NB4 (cell line): Measurements from ENCODE around the gene STKLD1.
A peak's percentile ranks its signal among the peaks of the same experiment; 100 is the strongest.

Source experiments
- DNase-seq: peaks from one replicate; pipeline ENCODE4 v3.0.0; 2010; ENCODE audit warnings: low read depth
- H3K4me3 ChIP-seq: one replicate; pipeline ENCODE4 v1.5.1; 2011; ENCODE audit warnings: mild to moderate bottlenecking, low read depth, low read length, moderate library complexity
- CTCF ChIP-seq: IDR thresholded peaks from one replicate; pipeline ENCODE4 v1.5.1; 2012; ENCODE audit warnings: low read depth, low read length
- MAX ChIP-seq: IDR thresholded peaks from 2 replicates; pipeline ENCODE4 v1.6.1; 2011; ENCODE audit warnings: low read depth, low read length
- MYC ChIP-seq: IDR thresholded peaks from 2 replicates; pipeline ENCODE4 v1.6.1; 2011; ENCODE audit warnings: low read depth, low read length
- POLR2A ChIP-seq: IDR thresholded peaks from 2 replicates; pipeline ENCODE4 v1.6.1; 2011; ENCODE audit warnings: mild to moderate bottlenecking; ENCODE audit not compliant: insufficient read length; ENCODE audit errors: extremely low read depth

Gene STKLD1

GRCh38 chr9:133356391-133357091 is 19.6 kb upstream of the STKLD1 start, which contains the start of the genes SURF1 and SURF2:
TSS of gene SURF1 (minus strand) at chr9:133356487. CDS start at chr9:133356453, 34 bp downstream.
TSS of gene SURF2 (plus strand) at chr9:133356550. CDS start at chr9:133356593, 43 bp downstream.
- no peak; the same call in 1 of the 2 replicates for TF ChIP-seq MAX
- no peak; the same call in 1 of the 2 replicates for TF ChIP-seq MYC
- TF ChIP-seq POLR2A = peak; percentile 72
- no peak for TF ChIP-seq CTCF
- DNase-seq = peak; percentile 88

GRCh38 chr9:133357656-133358055 is 18.5 kb upstream of the STKLD1 start:
- peak overlapping the region; percentile 59 for H3K4me3 ChIP-seq
- DNase-seq = no peak
- TF ChIP-seq MYC (no peak), CTCF (no peak), POLR2A (no peak), MAX (no peak)

More at GRCh38 chr9:133356391-133357091, 19.6 kb upstream of the STKLD1 start, which contains the start of the genes SURF1 and SURF2:
- peak within 1 kb of the TSS; percentile 85 for H3K4me3 ChIP-seq

GRCh38 chr9:133359399-133360175 is 16.6 kb upstream of the STKLD1 start:
- TF ChIP-seq POLR2A (no peak), MYC (no peak), MAX (no peak), CTCF (peak; percentile 36)
- DNase-seq = peak; percentile 57
- no peak overlapping the region for H3K4me3 ChIP-seq

GRCh38 chr9:133360400-133361393 is 15.5 kb upstream of the STKLD1 start:
- TF ChIP-seq CTCF (no peak), POLR2A (peak; percentile 5), MYC (no peak), MAX (no peak)
- no peak overlapping the region for H3K4me3 ChIP-seq
- no peak for DNase-seq

GRCh38 chr9:133361507-133362092 is 14.6 kb upstream of the STKLD1 start:
- no peak for DNase-seq
- no peak for TF ChIP-seq CTCF
- no peak for TF ChIP-seq MAX
- no peak for TF ChIP-seq MYC
- no peak for TF ChIP-seq POLR2A
- H3K4me3 ChIP-seq = no peak overlapping the region
